Gastrocnemius medialis (tissue), 4 donors: ENCODE data around the gene NDUFS5.

ENCODE experiments used
- POLR2A ChIP-seq, 2 donors: fragments of 450-650 bp; IDR thresholded peaks; one replicate each; pipeline ENCODE4 v1.6.1; 2017; ENCODE audit warnings: antibody characterized with exemption in 2 of 2, mild to moderate bottlenecking in 2 of 2, moderate library complexity in 2 of 2
- TF ChIP-seq, protein P1 (sequence below), 5 experiments: fragments of 450-650 bp in 3 of 5; fragments of 200-600 bp in 2 of 5; sonication (generic) in 2 of 5; IDR thresholded peaks in 4 of 5; conservative IDR thresholded peaks in 1 of 5; 1 replicate in 4 of 5; 2 replicates in 1 of 5; pipeline ENCODE4 v1.5.1; 2016 to 2019; ENCODE audit warnings: antibody characterized with exemption in 5 of 5, mild to moderate bottlenecking in 3 of 5, moderate library complexity in 3 of 5

DNA sequence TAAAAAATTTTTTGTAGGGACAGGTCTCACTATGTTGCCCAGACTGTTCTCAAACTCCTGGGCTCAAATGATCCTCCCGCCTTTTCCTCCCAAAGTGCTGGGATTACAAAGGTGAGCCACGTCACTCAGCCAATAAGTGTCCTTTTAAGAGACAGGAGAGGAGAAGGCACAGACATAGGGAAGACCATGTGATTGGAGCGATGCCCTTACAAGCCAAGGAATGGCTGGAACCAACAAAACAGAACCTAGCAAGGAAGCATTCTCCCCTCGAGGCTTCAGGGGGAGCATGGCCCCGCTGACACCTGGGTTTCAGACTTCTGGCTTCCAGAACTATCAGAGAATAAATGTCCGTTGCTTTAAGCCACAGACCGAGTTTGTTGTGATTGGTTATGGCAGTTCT lies 37.0 kb downstream of the NDUFS5 start:
- TF ChIP-seq, protein P1, sequence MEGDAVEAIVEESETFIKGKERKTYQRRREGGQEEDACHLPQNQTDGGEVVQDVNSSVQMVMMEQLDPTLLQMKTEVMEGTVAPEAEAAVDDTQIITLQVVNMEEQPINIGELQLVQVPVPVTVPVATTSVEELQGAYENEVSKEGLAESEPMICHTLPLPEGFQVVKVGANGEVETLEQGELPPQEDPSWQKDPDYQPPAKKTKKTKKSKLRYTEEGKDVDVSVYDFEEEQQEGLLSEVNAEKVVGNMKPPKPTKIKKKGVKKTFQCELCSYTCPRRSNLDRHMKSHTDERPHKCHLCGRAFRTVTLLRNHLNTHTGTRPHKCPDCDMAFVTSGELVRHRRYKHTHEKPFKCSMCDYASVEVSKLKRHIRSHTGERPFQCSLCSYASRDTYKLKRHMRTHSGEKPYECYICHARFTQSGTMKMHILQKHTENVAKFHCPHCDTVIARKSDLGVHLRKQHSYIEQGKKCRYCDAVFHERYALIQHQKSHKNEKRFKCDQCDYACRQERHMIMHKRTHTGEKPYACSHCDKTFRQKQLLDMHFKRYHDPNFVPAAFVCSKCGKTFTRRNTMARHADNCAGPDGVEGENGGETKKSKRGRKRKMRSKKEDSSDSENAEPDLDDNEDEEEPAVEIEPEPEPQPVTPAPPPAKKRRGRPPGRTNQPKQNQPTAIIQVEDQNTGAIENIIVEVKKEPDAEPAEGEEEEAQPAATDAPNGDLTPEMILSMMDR (IDR thresholded peaks at IDR 0.05 in 4 of 5, conservative IDR thresholded peaks at IDR 0.05 in 1 of 5) = no peak
- no peak for TF ChIP-seq POLR2A (IDR thresholded peaks at IDR 0.05)
